GM18505 (cell line): ENCODE data around the gene INTS6.

Experiments
- ATAC-seq: cut with Tn5 transposase; IDR thresholded peaks from one replicate; pipeline ENCODE4 v1.9.1; 2021; ENCODE audit not compliant: unreplicated experiment
- POLR2A ChIP-seq: IDR thresholded peaks from 4 replicates; pipeline ENCODE4 v1.6.1; 2011; ENCODE audit warnings: borderline replicate concordance; ENCODE audit not compliant: insufficient read depth, insufficient read length; ENCODE audit errors: extremely low read depth

INTS6 gene

DNA sequence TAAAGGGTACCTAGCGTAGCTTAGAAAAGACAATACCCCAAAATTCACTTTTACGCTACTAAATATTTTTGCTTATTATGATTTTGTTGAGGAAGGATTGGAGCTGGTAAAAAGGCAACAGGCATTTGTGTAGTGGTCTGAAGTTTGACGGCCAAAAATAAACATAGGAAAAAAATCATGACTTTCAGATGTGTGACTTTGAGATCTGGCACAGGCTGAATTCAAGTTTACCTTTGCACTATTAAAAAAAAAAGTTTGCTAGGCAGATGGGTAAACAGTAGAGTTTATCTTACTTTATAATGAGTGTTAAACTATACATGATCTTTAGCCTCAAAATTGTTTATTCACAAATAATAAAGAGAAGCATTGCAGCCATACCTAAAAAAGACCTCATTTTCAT is 24.3 kb upstream of the INTS6 start:
- no peak for ATAC-seq
- TF ChIP-seq POLR2A, result no peak

DNA sequence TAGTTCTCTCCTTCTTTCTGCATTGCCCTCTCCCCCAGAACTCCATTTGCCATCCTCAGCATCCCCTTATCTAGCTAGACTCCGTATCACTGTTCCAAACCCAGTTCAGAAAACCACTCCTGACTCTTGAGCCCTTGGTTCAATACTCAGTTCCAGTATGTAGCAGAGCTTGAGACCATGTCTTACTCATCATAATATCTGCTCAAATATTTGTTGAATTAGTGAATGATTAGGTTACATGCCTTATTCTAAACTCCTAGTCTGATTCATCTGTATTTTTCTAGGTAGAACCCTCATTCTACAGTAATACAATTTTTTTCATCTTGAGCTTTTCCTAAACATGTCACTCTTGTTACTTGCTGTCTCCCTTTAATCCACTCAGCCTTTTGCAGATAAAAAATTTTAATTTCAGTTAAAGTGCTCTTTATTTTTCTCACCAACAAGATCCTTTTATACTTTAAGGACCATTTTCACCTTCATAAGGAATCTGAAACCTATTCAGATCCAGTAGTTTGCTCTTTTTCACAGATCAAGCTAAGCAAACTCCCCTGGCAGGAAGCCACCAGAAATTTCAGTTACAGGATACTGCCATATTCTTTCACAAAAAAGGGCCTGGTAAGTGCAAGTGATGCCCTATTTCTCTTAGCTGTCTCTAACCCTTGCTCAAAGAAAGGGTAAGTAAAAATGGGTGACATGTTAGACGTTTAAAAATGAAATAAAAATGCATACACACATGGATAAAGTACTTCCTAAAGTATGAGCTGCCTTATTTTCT is 23.1 kb upstream of the INTS6 start:
- no peak for ATAC-seq
- no peak for TF ChIP-seq POLR2A

DNA sequence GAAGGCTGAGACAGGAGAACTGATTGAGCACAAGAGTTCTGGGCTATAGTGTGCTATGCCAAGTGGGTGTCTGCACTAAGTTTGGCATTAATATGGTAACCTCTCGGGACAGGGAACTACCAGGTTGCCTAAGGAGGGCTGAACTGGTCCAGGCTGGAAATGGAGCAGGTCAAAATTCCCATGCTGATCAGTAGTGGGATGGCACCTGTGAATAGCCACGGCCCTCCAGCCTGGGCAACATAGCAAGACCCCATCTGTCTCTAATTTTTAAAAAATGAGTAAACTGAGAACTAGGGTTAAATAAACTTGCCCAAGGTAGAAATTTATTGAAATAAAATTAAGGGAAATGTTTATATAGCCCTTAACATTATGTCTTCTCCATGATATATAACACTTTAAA is 17.0 kb upstream of the INTS6 start:
- no peak for TF ChIP-seq POLR2A
- no peak for ATAC-seq

DNA sequence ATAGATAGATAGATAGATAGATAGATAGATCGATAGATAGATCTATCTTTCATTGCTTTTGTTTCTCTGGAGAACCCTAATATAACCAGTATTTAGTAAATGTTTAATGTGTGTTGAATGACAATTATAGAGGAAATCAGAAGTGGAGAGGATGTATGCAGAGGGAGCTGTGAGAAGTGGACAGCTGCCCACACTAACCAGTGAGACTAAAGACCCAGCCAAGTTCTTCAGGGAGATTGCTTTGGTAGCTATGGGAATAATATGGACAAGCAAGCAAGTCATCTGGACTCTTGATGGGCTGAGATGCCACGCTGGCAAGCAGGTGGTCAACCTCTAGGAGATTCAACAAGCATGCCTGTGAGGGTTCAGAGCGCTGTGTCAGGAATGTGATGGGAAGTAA is 14.9 kb upstream of the INTS6 start:
- TF ChIP-seq POLR2A, result no peak
- ATAC-seq, result no peak

DNA sequence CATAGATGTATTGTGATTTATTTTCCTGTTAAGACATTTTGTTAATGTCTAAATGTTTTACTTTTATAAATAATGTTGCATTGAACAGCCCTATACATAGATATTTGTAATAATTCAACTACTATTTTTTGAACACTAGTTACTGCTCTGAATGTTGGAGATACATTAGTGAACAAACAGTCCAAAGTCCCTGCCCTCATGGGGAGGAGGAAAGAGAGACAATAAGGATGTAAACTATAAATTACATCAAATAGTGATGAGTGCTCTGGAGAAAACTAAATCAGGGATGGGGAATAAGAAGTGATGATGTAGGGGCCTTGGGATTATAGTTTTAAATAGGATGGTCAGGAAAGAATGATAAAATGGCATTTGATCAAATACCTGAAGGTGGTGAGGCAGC is 12.3 kb upstream of the INTS6 start:
- no peak for TF ChIP-seq POLR2A
- ATAC-seq, result no peak

DNA sequence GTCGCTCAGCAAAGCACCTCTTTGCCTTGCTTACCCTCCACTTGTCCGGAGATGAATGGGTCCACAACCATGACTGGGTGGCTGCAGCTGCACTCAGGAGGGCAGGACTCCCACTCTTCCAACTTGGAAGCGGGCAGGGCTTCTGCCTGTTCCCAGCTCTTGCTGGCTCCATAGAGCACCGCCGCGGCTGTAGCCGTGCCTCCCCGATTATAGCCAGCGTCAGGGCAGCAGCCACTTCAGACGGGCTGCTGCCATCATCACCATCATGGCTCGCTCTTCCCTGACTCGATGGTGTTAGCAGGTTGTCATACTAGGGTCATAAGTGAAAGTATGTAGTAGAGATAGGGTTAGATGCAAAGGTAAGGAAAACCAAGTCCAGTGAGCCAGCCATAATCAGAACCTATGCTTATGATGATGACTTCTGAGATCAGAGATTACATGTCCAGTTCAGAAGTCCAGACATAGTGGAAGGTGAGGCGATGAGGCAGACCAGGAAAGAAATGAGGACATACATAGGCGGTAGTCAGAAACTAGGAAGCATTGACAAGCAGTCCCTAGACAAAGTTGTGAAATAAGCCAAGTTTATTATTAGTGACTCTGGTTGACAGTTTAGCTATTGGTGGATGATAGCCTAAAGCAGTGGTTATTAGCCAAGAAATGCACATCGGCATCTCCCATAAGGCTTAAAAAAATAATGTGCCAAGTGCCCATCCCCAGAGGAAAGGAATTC is 4.4 kb upstream of the INTS6 start:
- ATAC-seq, result no peak
- TF ChIP-seq POLR2A, result no peak

DNA sequence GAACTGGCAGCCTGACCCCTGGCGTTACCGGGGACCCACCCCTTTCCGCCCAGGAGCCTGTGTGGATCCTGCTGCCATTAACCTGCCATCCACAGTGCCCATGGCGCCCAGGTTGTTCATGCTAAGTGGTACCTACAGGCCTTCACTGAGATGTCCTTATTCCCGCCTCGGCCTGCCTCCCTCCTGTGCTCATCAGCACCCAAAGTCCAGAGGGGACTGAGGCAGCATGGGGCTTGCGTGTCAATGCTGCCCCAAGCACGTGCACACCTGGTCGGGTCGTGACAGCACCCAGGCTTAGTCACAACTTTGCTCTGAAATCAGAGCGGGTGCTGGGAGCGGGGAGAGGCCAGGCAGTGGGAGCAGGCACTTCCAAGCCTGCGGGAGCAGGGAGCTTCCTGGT is 3.7 kb upstream of the INTS6 start:
- no peak for TF ChIP-seq POLR2A
- no peak for ATAC-seq

DNA sequence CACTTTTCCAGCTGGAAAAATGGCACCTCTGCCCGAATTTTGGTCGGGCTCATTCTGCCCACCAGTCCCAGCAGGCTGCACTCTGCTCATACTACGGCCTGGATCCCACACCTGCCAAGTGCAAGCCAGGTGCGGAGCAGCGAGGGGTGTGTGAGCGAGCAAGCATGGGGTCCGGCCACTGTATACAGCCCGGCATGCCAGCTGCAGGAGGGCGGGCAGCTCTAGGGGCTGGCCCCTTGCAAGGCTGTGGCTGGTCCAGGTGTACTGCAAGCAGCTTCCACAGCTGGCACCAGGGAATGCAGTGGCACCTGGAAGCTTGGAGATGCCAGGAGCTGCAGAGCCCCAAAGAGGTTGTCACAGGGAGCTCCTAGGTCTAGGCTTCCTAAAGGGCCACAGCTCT is 2.7 kb upstream of the INTS6 start:
- no peak for ATAC-seq
- TF ChIP-seq POLR2A, result no peak

DNA sequence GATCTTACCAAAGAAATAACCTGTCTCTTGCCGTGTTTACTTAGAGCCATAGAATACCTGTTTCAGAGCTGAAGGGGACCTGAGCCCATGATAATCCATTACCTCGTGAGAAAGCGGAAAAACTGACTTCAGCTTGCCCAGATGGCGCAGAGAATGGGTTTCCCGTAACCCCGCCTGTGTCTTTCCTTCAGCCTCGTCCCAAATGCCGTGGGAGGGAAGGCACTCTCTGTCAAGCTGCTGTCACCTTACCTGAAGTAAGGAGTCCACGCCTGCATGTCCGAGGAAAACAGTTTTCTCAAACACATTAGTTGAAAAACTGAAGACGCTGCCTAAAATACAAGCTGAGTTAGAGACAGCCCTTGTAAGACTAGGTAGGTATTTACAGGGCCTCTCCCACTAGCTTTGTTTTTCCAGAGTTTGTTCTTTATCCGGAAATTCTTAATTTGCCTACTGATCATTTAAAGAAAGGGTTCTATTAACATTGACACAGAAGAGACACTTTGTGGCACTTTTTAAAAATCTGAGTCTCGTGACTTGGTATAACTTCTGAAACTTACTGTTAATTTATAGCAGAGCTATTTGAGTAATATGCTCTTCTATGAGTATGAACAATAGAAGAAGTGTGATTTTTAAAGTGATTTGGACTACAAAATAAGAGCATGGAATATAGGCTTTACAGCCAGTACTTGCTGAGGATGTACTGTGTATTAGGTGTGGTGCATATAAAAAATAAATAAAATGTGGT is 1.3 kb upstream of the INTS6 start:
- TF ChIP-seq POLR2A, result no peak
- ATAC-seq, result no peak

DNA sequence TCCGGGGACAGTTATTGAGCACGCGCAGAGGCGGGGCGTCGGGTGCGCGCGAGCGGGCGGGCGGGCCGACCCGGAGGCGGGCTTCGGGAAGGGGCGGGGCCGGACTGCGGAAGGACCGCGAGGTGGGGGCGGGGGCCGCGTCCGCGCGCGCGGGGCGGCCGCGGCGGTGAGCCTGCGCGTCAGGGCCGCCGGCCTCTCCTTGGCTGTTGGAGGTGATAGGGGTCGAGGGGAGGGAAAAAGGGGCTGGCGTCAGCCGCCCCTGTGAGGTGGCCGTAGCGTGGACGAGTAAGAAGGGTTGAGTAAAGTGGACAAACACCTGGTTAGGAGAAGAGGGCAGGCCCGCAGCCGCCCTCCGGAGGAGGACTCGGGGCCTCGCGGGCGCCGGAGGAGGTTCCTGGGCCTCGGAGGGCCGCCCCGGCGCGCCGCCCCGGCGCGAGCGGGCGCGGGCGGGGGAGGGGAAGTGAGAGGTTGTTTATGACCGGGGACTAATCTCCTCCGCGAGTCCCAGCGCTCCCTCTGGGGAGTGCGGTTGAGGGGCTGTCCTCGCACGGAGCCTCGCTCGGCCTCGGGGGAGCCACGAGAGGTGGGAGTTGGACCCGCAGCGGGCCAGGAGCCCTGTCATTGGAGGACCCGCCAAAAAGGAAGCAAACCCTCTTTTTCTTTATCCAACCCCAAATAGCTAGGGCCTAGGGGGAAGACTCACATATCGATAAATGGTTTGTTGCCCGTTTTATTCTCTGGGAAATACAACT is 547 bp upstream of the INTS6 start:
- ATAC-seq, result peak; percentile 41
- TF ChIP-seq POLR2A, result peak; percentile 77

DNA sequence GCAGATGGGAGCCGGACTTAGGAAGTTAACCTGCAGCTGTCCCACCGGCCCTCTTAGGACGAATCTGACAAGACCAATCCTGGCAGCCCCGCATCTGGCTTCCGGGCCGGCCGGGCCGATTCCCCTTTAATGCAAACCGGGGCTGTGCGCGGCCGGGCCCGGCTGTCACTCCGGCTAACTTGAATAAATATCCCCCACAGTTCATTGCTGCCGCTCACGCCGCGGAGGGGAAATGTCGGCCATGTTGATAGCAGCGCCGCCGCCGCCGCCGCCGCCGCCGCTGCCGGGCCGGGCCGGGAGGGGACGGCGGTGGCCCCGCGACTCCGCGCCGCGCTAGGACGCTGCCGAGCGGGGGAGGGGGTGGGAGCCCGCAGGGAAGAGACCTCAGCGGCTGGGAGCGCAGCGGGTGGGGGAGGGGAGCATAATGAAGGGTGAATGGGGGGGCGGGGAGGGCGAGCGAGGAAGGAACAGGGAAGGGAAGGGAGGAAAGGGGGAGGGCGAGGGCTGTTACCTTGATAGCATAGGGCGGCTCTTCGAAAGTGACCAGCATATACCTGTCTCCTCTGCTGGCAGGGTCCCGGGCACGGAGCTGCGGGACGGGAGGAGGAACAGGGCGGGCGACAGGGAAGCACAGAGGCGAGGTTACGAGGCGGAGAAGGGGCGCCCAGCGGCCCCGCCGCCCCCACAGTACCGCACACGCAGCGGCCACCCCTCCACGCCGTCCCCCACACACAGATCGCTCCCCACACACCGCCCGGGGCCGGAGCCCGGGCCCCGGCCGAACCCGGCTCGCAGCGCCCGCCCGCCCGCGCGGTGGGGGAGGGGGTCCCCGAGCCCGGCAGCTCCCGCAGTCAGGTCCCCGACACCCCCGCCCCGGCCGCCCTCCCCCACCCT is 1.1 kb downstream of the INTS6 start:
- peak; percentile 26 for ATAC-seq
- peak; percentile 45 for TF ChIP-seq POLR2A

DNA sequence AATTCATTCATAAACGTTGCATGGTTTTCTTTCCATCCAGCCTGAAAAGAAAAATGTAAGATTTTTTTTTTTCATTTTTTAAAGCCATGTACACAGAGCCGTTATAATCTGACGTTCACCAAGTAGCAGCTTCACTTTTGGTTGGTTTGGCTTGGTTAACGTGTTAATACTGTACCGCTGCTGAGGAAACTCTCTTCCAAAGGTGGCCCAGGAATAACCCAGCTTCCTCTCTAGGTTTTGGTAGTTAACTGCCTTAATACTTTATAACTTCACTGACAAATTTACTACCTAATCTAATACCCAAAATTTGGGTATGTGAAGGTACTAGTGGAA is 1.7 kb downstream of the INTS6 start:
- no peak for ATAC-seq
- TF ChIP-seq POLR2A, result no peak
